Measurements from ENCODE around the gene SCAPER. TPM values are rescaled to one million over a fixed set of nuclear protein-coding genes. Genes with fewer than 3 reads are reported as not detected.

SCAPER gene
- polyA plus RNA-seq, 1 donor from 2014 or later = 77.1 TPM

DNA sequence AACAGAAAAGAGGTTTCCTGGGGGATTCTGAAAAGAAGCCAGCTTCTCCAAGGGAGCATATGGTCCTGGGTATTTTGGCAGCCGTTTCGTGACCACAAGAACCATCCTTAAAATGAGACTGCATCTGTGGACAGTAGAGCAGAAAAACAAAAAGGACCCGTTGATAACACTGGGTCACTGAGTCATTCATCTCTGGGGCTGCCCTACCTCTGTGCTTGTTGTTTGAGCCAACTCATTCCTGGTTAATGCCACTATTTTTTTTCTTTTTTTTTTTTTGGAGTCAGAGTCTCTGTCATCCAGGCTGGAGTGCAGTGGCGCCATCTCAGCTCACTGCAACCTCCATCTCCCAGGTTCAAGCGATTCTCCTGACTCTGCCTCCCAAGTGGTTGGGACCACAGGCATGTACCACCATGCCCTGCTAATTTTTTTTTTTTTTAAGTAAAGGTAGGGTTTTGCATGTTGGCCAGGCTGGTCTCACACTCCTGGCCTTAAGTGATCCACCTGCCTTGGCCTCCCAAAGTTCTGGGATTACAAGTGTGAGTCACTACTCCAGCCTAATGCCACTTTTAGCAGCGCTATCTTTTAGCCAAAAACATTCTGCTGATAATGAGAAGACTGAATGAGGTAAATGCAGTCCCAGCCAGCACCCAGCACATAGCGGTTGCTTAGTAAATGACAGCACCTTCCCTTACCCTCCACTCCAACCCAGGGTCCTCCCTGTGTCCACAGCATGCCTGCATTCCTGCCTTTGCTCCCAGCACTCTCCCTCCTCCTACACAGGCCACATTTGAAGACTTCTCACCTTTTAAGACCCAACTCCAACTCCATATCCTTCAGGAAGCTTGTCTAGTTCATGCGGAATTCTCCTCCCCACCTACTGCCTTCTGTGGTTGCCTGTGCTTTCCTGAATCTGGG is 577.7 kb downstream of the SCAPER start:
- TF ChIP-seq MXI1 (conservative IDR thresholded peaks at IDR 0.05; ENCODE audit: poor library complexity, severe bottlenecking) (no peak), SMC3 (conservative IDR thresholded peaks at IDR 0.05; ENCODE audit: poor library complexity) (no peak), RAD21 (conservative IDR thresholded peaks at IDR 0.05) (no peak), TAF1 (IDR thresholded peaks at IDR 0.05; ENCODE audit: low read depth) (no peak), POLR2AphosphoS5 (IDR thresholded peaks at IDR 0.05) (no peak), EZH2 (IDR thresholded peaks at IDR 0.05; ENCODE audit: borderline replicate concordance, insufficient read depth, low read length, poor library complexity, severe bottlenecking) (no peak), EP300 (conservative IDR thresholded peaks at IDR 0.05; ENCODE audit: poor library complexity, severe bottlenecking) (no peak)
- TF ChIP-seq, protein P1, sequence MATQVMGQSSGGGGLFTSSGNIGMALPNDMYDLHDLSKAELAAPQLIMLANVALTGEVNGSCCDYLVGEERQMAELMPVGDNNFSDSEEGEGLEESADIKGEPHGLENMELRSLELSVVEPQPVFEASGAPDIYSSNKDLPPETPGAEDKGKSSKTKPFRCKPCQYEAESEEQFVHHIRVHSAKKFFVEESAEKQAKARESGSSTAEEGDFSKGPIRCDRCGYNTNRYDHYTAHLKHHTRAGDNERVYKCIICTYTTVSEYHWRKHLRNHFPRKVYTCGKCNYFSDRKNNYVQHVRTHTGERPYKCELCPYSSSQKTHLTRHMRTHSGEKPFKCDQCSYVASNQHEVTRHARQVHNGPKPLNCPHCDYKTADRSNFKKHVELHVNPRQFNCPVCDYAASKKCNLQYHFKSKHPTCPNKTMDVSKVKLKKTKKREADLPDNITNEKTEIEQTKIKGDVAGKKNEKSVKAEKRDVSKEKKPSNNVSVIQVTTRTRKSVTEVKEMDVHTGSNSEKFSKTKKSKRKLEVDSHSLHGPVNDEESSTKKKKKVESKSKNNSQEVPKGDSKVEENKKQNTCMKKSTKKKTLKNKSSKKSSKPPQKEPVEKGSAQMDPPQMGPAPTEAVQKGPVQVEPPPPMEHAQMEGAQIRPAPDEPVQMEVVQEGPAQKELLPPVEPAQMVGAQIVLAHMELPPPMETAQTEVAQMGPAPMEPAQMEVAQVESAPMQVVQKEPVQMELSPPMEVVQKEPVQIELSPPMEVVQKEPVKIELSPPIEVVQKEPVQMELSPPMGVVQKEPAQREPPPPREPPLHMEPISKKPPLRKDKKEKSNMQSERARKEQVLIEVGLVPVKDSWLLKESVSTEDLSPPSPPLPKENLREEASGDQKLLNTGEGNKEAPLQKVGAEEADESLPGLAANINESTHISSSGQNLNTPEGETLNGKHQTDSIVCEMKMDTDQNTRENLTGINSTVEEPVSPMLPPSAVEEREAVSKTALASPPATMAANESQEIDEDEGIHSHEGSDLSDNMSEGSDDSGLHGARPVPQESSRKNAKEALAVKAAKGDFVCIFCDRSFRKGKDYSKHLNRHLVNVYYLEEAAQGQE (IDR thresholded peaks at IDR 0.05; ENCODE audit: borderline replicate concordance) = no peak
- TF ChIP-seq, protein P2, sequence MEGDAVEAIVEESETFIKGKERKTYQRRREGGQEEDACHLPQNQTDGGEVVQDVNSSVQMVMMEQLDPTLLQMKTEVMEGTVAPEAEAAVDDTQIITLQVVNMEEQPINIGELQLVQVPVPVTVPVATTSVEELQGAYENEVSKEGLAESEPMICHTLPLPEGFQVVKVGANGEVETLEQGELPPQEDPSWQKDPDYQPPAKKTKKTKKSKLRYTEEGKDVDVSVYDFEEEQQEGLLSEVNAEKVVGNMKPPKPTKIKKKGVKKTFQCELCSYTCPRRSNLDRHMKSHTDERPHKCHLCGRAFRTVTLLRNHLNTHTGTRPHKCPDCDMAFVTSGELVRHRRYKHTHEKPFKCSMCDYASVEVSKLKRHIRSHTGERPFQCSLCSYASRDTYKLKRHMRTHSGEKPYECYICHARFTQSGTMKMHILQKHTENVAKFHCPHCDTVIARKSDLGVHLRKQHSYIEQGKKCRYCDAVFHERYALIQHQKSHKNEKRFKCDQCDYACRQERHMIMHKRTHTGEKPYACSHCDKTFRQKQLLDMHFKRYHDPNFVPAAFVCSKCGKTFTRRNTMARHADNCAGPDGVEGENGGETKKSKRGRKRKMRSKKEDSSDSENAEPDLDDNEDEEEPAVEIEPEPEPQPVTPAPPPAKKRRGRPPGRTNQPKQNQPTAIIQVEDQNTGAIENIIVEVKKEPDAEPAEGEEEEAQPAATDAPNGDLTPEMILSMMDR (IDR thresholded peaks at IDR 0.05; ENCODE audit: poor library complexity, severe bottlenecking) = no peak
- H3K9me2 ChIP-seq (ENCODE audit: insufficient read depth, low read length) = no peaks in the 10 kb centered on the region
- H3K9me3 ChIP-seq (ENCODE audit: low read length) = no peaks in the 10 kb centered on the region
- no peak overlapping the region for H3K4me3 ChIP-seq (ENCODE audit: low read length)
- H2AFZ ChIP-seq (ENCODE audit: low read depth, low read length) = no peak overlapping the region
- no peaks in the 10 kb centered on the region for H4K20me1 ChIP-seq (ENCODE audit: insufficient read depth)
- H3F3A ChIP-seq (ENCODE audit: insufficient read depth, low read length, poor library complexity, severe bottlenecking) = no peaks in the 10 kb centered on the region
- no peak overlapping the region for H3K27ac ChIP-seq (ENCODE audit: low read length)
- no peak overlapping the region for H3K9ac ChIP-seq (ENCODE audit: low read length)
- H3K4me2 ChIP-seq (ENCODE audit: low read length) = no peak overlapping the region
- peaks cover under 1% of the 10 kb centered on the region for H3K27me3 ChIP-seq (ENCODE audit: insufficient read depth, low read depth, low read length)
- no peaks in the 10 kb centered on the region for H3K79me2 ChIP-seq (replicated peaks; ENCODE audit: insufficient read depth, low read length)
- no peaks in the 10 kb centered on the region for H3K36me3 ChIP-seq (ENCODE audit: insufficient read depth, low read length)

DNA sequence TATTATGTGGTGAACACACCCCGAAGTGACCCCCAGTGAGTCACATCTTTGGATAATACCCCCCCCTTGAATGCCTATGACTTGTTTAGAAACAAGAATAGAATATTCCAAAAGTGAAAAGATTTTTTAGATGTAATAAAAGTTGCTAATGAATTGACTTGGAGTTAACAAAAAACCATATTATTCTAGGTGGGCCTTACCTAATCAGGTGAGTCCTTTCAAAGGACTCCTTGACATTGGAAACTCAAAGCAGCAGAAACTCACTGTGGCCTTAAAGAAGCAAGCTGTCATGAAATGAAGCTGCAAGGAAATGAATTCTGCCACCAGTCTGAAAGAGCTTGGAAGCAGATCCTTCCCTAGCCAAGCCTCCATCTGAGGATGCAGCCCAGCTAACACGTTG is 579.4 kb downstream of the SCAPER start:
- Histone ChIP-seq H3K9ac (ENCODE audit: low read length) (no peak overlapping the region), H3K4me2 (ENCODE audit: low read length) (no peak overlapping the region), H3K9me2 (ENCODE audit: insufficient read depth, low read length) (no peaks in the 10 kb centered on the region), H3K36me3 (ENCODE audit: insufficient read depth, low read length) (no peaks in the 10 kb centered on the region), H3K4me3 (ENCODE audit: low read length) (no peak overlapping the region), H3K79me2 (replicated peaks; ENCODE audit: insufficient read depth, low read length) (no peaks in the 10 kb centered on the region), H2AFZ (ENCODE audit: low read depth, low read length) (no peak overlapping the region), H3K27ac (ENCODE audit: low read length) (no peak overlapping the region), H4K20me1 (ENCODE audit: insufficient read depth) (no peaks in the 10 kb centered on the region), H3K9me3 (ENCODE audit: low read length) (no peaks in the 10 kb centered on the region), H3K27me3 (ENCODE audit: insufficient read depth, low read depth, low read length) (no peaks in the 10 kb centered on the region), H3F3A (ENCODE audit: insufficient read depth, low read length, poor library complexity, severe bottlenecking) (no peaks in the 10 kb centered on the region)
- TF ChIP-seq RAD21 (conservative IDR thresholded peaks at IDR 0.05) (no peak), EP300 (conservative IDR thresholded peaks at IDR 0.05; ENCODE audit: poor library complexity, severe bottlenecking) (no peak), SMC3 (conservative IDR thresholded peaks at IDR 0.05; ENCODE audit: poor library complexity) (no peak), POLR2AphosphoS5 (IDR thresholded peaks at IDR 0.05) (no peak), TAF1 (IDR thresholded peaks at IDR 0.05; ENCODE audit: low read depth) (no peak), MXI1 (conservative IDR thresholded peaks at IDR 0.05; ENCODE audit: poor library complexity, severe bottlenecking) (no peak)
- TF ChIP-seq, protein P2 (IDR thresholded peaks at IDR 0.05; ENCODE audit: poor library complexity, severe bottlenecking) = no peak
- TF ChIP-seq, protein P1 (IDR thresholded peaks at IDR 0.05; ENCODE audit: borderline replicate concordance) = no peak
